Measurements from ENCODE around the gene ST3GAL4.

GRCh38 chr11:126391970-126392632 lies 36.6 kb downstream of the ST3GAL4 start:
- no peak for TF ChIP-seq CEBPB (IDR thresholded peaks at IDR 0.05; ENCODE audit: low read depth)
- no peak for TF ChIP-seq ZNF274 (IDR thresholded peaks at IDR 0.05; ENCODE audit: low read depth, low read length)
- TF ChIP-seq CTCF (IDR thresholded peaks at IDR 0.05 in 2 of 3, conservative IDR thresholded peaks at IDR 0.05 in 1 of 3; ENCODE audit: borderline replicate concordance in 1 of 3, insufficient read depth in 1 of 3, low read depth in 2 of 3, low read length in 2 of 3): peak; percentile 9 to 29 (median 23); a peak in 1 of 6 replicates
- TF ChIP-seq EZH2phosphoT487 (IDR thresholded peaks at IDR 0.05; ENCODE audit: borderline replicate concordance): no peak
- no peak for TF ChIP-seq YY1 (IDR thresholded peaks at IDR 0.05; ENCODE audit: extremely low read depth, insufficient replicate concordance, low read depth, low read length)
- no peak for TF ChIP-seq SP1 (IDR thresholded peaks at IDR 0.05; ENCODE audit: low read depth)

All from HCT116 (cell line).